T-helper 1 cell treated with Interleukin-12 subunit alpha and Interleukin-12 subunit beta and Interleukin-4 antibody, amounts not matched to agents 30 μg/mL and 1 μg/mL, for 36 hours (primary cell): ENCODE results near the gene TINCR.
"Not testable (repeated sequence)": the region's sequence is repeated elsewhere in the genome, so short reads cannot be mapped to it uniquely, and the experiment has no call there.

ENCODE experiments used
- H3K27ac Mint-ChIP-seq: one replicate; pipeline ENCODE4 v1.8.0; 2021; ENCODE audit warnings: mild to moderate bottlenecking, mixed read lengths
- H3K27me3 Mint-ChIP-seq: one replicate; pipeline ENCODE4 v1.8.0; 2021; ENCODE audit warnings: low read depth, mixed read lengths
- H3K36me3 Mint-ChIP-seq: one replicate; pipeline ENCODE4 v1.8.0; 2021; ENCODE audit warnings: low read depth, mixed read lengths
- H3K4me1 Mint-ChIP-seq: one replicate; pipeline ENCODE4 v1.8.0; 2021; ENCODE audit warnings: low read depth, mixed read lengths
- H3K4me3 Mint-ChIP-seq: one replicate; pipeline ENCODE4 v1.8.0; 2021; ENCODE audit warnings: mild to moderate bottlenecking, moderate library complexity, mixed read lengths
- H3K9me3 Mint-ChIP-seq: one replicate; pipeline ENCODE4 v1.8.0; 2021; ENCODE audit warnings: mixed read lengths

TINCR gene

DNA sequence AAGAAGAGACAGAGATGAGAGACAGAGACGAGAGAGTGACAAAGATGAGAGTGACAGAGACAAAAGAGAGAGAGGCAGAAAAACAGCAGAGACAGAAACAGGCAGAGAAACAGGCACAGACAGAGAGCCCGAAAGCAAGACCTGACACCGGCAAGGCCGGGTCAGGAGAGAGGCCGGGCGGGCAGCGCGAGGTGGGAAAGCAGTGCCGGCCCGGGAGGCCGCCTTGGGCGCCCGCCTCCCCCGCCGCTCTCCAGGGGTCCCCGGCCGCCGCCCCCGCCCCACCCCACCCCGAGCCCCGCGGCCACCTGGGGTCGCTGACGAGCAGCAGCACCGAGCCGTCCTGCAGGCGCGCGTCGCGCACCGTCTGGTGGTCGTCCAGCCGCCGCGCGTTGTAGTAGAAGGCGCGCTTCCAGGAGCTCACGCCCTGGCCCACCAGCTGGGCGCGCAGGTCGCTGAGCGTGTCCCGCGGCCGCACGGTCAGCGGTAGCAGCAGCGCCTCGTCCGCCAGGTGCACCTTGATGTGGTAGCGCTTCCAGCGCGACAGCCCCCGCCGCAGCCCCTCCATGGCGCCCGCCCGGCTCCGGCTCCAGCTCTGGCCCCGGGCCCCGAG, at the start of gene TINCR:
Gene TINCR, minus strand, starts transcription at position 594 of the 610 bp plus-strand sequence.
- Mint-ChIP-seq H3K27me3 (peaks cover 9% of the 10 kb centered on the region), H3K27ac (no peak within 1 kb of the TSS), H3K9me3 (no peaks in the 10 kb centered on the region), H3K4me3 (no peak within 1 kb of the TSS), H3K4me1 (no peaks in the 10 kb centered on the region), H3K36me3 (no peaks in the 10 kb centered on the region)

DNA sequence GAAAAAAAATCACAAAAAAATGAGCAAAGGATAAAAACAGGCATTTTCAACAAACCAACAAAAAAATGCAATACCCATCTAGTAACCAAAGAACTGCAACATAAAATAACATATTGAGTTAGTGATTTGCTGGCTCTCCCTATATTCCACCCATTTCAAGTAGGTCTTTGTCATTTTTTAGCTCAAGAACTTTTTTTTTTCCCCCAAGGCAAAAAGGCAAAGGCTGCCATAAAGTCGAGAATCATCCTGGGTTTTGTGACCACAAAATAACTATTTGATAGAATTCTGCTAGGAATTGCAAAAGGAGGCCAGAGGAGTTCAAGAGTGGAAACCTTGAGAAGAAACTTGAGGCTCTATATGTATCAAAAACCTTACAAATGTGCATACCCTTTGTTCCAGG, 49.3 kb upstream of the TINCR start:
- Mint-ChIP-seq H3K27me3 (no peaks in the 10 kb centered on the region), H3K4me3 (no peak overlapping the region), H3K36me3 (peaks cover 50% of the 10 kb centered on the region), H3K9me3 (no peaks in the 10 kb centered on the region), H3K27ac (no peak overlapping the region), H3K4me1 (peaks cover 24% of the 10 kb centered on the region)

DNA sequence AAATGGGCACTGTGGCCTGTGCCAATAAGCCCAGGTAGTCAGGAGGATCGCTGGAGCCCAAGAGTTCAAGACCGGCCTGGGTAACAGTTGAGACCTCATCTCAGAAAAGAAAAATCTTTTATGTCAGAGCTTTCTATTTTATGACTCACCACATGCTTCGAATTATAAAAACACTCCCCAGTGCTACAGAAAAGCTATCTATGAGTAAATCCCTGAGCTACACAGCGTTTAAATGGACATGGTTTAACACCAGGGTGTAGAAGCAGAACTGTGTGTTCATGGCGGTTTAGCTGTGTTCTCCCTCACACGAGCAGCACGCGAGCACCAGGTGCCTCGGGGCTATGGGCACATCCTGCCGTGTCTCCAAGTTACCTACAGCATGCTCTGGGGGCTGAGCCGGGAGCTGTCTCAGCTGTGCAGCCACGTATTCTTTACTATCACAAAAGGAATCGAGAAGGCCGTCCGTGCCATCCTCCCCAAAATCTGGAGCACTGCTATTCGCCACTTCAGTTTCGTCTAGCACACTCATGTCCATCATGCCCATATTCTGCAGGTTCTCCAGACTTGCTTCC, 48.1 kb upstream of the TINCR start:
- Mint-ChIP-seq H3K9me3 (no peaks in the 10 kb centered on the region), H3K36me3 (peaks cover 51% of the 10 kb centered on the region), H3K27ac (no peak overlapping the region), H3K27me3 (no peaks in the 10 kb centered on the region), H3K4me3 (no peak overlapping the region), H3K4me1 (peaks cover 17% of the 10 kb centered on the region)

DNA sequence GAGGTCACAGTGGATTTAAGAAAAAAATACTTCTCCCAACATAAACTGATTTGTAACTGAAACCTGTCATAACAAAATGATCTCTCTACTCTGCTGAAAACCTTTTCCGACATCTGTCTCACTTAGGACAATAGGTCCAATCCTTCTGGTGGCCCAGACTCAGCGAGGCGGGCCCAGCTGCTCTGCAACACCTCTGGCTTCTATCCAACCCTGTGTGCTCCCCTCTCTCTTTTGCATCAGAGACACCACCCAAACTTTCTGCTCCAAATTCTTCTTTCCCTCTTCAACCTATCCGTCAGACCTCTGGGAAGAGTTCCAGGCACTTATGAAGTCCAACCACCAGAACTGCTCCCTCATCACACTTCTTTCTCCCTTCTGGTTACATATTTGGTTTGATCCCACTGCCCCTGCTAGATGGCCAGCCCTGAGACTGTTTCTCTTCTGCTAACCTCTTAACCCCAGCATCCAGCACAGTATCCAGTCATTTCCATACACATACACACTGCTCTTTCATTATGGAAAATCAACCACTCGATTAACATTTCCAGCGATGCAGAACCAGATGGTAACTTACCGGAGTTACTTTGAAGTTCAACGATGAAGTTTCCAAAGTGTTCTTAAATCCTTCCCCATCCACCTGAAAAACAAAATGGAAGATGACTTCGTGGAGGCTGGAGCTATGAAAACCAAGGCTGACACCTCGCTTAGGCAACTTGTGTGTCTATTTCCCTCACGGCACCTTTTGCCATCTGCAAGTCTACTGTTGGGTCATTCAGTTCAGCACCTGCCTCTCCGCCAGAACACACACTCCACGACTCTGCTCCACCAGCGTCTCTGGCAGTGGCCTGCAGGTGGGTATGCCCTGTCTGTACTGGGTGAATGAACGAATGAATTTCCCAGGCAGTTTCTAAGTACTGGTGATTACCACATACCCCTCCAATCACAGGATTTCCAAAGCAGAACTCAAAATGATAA, 45.4 kb upstream of the TINCR start:
- Mint-ChIP-seq H3K36me3 (peaks cover 48% of the 10 kb centered on the region), H3K4me1 (peaks cover 2% of the 10 kb centered on the region), H3K27ac (no peak overlapping the region), H3K4me3 (no peak overlapping the region), H3K27me3 (no peaks in the 10 kb centered on the region), H3K9me3 (no peaks in the 10 kb centered on the region)

DNA sequence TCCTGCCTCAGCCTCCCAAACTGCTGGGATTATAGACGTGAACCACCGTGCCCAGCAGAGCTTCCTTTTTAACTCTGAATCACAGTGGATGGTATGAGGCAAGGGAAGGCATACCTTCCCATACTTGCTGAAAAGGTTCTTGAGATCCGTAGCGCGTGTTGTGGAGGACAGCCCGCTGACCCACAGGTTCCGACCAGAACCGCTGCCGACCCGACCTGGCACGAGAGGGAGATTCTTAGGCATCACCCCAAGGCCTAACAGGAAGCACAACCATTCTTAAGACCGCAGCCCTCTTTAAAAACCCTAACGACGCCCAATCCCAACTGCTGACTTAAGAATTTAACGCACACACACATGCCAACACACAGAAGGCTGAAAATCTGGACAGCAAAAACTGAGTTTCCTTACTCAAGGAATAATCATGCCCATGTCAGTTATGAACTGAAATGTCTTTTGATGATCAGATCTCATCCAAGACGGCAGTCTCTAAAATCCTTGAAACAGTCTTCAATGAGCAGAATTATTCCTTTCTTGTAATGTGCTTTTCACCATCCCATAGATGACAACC, 42.2 kb upstream of the TINCR start:
- no peak overlapping the region for H3K4me3 Mint-ChIP-seq
- H3K4me1 Mint-ChIP-seq = peaks cover 2% of the 10 kb centered on the region
- no peak overlapping the region for H3K27ac Mint-ChIP-seq
- peaks cover 54% of the 10 kb centered on the region for H3K36me3 Mint-ChIP-seq
- H3K27me3 Mint-ChIP-seq = no peaks in the 10 kb centered on the region
- no peaks in the 10 kb centered on the region for H3K9me3 Mint-ChIP-seq

DNA sequence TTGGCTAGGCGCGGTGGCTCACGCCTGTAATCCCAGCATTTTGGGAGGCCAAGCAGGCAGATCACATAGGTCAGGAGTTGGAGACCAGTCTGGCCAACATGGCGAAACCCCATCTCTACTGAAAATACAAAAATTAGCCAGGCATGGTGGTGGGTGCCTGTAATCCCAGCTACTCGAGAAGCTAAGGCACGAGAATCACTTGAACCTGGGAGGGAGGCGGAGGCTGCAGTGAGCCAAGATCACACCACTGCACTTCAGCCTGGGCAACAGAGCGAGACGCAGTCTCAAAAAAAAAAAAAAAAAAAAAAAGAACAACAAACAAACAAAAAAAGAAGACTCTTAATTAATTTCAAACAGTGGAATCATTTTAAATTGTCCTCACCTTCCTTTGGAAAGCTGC, 41.0 kb upstream of the TINCR start:
- not testable (repeated sequence) for H3K27me3 Mint-ChIP-seq, H3K4me3 Mint-ChIP-seq, H3K27ac Mint-ChIP-seq, H3K9me3 Mint-ChIP-seq, H3K4me1 Mint-ChIP-seq
- peaks cover 50% of the 10 kb centered on the region for H3K36me3 Mint-ChIP-seq

DNA sequence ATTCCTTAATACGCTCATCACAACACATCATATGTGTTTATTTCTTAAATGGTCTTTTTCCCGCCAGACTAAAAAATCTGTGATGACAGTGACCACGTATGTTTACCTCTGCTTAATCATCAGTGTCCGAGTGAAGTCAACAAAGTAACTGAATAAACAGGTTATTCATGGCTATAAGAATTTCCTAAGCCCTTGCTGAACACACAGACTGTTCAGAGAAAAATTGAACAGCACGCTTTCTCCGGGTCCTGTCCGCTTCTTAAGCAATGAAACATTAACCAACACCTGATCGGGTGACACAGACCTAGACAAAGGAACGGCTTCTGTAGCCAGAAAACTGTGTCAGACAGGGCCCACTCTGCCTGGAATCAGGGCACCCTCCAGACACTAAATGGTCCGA, 40.5 kb upstream of the TINCR start:
- H3K9me3 Mint-ChIP-seq = no peaks in the 10 kb centered on the region
- no peak overlapping the region for H3K27ac Mint-ChIP-seq
- H3K4me1 Mint-ChIP-seq = peaks cover 2% of the 10 kb centered on the region
- H3K4me3 Mint-ChIP-seq = no peak overlapping the region
- no peaks in the 10 kb centered on the region for H3K27me3 Mint-ChIP-seq
- peaks cover 50% of the 10 kb centered on the region for H3K36me3 Mint-ChIP-seq

DNA sequence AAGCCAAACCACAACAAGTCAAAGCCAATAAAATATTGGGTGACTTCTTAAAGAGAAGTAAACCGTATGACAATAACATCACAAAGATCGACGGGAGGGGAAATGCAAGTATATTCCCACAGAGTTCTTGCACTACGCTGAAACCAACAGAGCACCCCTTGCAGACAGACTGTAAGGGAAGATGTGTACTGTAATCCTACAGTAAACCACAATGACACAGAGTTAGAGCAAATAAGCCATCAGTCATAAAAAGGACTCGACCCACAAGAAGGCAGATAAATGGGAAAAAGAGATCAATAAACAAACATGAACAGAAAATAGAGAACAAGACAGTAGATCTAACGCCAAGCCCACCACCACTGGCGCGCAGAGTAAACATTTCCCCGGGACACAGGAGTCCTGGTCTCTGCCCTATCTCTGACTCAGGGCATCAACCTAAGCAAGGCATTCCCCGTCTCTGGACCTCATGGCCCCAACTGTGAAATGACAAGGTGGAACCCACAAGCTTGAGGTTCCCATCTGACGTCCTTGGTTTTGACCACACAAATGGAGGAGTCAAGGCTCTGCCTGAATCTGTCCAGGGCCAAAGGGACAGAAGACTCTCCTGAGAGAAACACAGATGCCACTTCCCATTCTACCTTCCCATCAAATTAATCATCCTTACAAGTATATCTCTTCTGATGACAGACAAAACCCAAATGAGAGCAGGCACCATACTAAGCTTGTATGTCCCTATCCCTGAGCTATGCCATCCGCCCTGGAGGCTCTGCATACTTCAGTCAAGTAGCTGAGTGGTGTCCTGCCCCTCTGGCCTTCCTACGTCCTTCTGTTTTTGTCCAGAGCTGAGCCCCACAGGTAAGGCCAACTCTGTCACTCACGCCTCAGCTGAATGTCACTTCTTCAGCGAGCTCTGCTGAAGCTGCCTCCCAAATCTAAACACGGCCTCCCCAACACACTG, 39.8 kb upstream of the TINCR start:
- peaks cover 3% of the 10 kb centered on the region for H3K4me1 Mint-ChIP-seq
- H3K27ac Mint-ChIP-seq = no peak overlapping the region
- H3K27me3 Mint-ChIP-seq = no peaks in the 10 kb centered on the region
- no peaks in the 10 kb centered on the region for H3K9me3 Mint-ChIP-seq
- no peak overlapping the region for H3K4me3 Mint-ChIP-seq
- H3K36me3 Mint-ChIP-seq = peaks cover 44% of the 10 kb centered on the region

DNA sequence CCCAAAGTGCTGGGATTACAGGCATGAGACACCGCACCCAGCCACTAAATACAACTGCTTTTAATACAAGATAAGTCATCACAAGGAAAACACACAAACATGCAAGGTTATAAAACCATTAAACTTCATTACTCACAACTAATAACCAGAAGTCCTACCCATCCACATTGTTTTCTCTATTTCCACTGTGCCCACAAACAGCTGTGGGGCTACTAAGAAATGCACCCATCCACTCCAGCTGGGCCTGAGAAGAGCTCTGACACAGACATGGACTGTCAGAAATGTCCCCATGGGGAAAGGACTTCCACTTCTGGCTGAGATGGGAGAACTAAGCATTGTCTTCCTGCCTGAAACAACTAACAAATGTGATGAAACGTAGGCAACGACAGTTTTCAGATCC, 37.6 kb upstream of the TINCR start:
- Mint-ChIP-seq H3K9me3 (no peaks in the 10 kb centered on the region), H3K27ac (no peak overlapping the region), H3K4me1 (peaks cover 4% of the 10 kb centered on the region), H3K36me3 (peaks cover 44% of the 10 kb centered on the region), H3K4me3 (no peak overlapping the region), H3K27me3 (no peaks in the 10 kb centered on the region)

DNA sequence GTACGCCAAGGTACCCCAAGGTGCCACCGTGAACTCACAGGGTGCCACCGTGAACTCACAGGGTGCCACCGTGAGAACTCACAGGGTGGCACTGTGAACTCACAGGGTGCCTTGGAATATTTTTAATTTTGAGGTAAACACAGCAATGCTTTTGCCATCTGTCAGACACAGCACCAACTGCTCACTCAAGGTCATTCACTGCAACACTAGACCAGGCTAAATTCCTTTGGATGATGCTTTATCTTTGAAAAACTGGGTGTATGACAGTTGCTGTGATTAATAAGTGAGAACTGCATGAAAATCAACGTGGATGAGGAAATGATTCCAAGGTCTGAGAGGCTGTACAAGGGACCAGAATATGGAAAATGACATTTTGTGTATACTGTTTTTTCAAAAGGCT, 35.9 kb upstream of the TINCR start:
- Mint-ChIP-seq H3K4me3 (no peak overlapping the region), H3K27ac (no peak overlapping the region)

DNA sequence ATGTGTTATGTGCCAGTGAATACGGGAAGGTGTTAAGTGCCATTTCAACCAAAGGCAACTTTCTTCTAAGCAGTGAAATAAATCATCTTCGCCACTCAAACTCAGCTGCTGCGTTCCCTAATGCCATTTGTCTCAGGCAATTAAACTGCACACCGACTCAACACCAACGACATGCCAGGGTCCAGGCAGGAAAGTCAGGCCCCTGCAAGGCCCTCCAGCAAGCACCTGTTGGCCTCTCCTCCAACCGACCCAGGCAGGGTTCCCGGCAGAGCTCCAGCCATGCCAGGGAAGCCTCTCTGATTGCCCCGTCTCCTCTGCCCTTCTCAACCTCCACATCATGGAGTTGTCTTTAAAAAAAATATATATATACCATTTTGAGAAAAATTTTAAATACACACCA, 33.0 kb upstream of the TINCR start:
- Mint-ChIP-seq H3K27me3 (no peaks in the 10 kb centered on the region), H3K27ac (no peak overlapping the region), H3K4me1 (peaks cover 5% of the 10 kb centered on the region), H3K9me3 (no peaks in the 10 kb centered on the region), H3K4me3 (no peak overlapping the region), H3K36me3 (peaks cover 53% of the 10 kb centered on the region)

More for the DNA sequence above, 35.9 kb upstream of the TINCR start:
- Mint-ChIP-seq H3K27me3 (no peaks in the 10 kb centered on the region), H3K4me1 (peaks cover 4% of the 10 kb centered on the region), H3K9me3 (no peaks in the 10 kb centered on the region), H3K36me3 (peaks cover 54% of the 10 kb centered on the region)

DNA sequence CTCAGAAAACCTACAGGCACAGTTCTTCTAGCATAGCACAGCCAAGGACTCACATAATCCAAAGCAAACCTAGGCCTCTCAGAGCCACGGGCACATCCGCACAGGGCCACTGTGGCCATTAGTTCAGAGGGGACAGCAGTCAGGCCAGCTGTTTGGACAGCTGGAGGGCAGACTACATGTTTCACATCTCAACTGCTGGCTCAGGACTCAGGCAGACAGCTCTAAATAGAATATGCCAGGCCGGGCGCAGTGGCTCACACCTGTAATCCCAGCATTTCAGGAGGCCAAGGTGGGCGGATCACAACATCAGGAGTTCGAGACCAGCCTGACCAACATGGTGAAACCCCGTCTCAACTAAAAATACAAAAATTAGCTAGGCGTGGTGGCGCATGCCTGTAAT, 28.0 kb upstream of the TINCR start:
- Mint-ChIP-seq H3K36me3 (peaks cover 51% of the 10 kb centered on the region), H3K27ac (no peak overlapping the region), H3K9me3 (no peaks in the 10 kb centered on the region), H3K4me1 (peaks cover 6% of the 10 kb centered on the region), H3K27me3 (no peaks in the 10 kb centered on the region), H3K4me3 (no peak overlapping the region)

DNA sequence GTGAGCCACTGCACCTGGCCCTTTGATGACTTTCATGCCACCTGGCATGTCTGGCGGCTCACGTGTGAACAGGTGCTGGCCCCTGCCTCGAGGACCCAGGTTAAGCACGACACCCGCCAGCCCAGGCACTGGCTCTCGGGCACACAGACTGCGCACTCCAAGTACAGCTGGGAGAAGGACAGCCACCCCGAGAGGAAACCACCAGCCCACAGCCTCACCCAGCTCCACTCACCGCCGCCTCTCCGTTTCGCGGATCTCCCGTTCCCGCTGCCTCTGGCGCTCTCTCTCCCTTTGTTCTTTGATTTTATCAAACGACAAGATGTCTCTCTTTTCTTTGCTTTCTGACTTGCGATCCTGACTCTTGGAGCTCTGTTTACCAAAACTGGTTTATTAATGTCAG, 27.4 kb upstream of the TINCR start:
- Mint-ChIP-seq H3K36me3 (peaks cover 47% of the 10 kb centered on the region), H3K4me1 (peaks cover 6% of the 10 kb centered on the region), H3K27ac (no peak overlapping the region), H3K27me3 (no peaks in the 10 kb centered on the region), H3K4me3 (no peak overlapping the region), H3K9me3 (no peaks in the 10 kb centered on the region)

DNA sequence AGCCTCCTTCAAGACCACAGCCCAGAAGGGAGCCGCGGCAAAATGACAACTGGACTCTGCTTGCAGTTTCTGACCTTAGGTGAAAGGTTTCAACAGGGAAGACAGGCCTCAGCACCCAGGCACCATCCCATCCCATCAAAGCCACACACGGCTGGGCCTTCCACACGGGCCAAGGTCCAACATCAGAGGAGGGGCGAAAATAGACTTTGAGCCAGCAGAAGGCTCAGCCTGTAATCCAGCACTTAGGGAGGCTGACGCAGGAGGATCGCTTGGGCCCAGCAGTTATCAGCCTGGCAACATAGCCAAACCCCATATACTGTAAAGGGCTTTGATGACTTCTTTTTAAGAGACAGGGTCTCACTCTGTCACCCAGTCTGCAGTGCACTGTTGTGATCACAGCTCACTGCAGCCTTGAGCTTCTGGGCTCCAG, 26.8 kb upstream of the TINCR start:
- peaks cover 43% of the 10 kb centered on the region for H3K36me3 Mint-ChIP-seq

More for the DNA sequence above, 26.8 kb upstream of the TINCR start:
- Mint-ChIP-seq H3K9me3 (no peaks in the 10 kb centered on the region), H3K27ac (no peak overlapping the region), H3K27me3 (no peaks in the 10 kb centered on the region), H3K4me3 (no peak overlapping the region), H3K4me1 (peaks cover 6% of the 10 kb centered on the region)
